HCT116 (cell line): ENCODE measurements around the gene TFIP11. TPM values are rescaled to one million over a fixed set of nuclear protein-coding genes. Genes with fewer than 3 reads are reported as not detected.

Experiments
- ATAC-seq: fragments of 200-7000 bp; cut with Tn5 transposase; 2 replicates; pipeline ENCODE4 v1.9.1; 2020; ENCODE audit warnings: mild to moderate bottlenecking, moderate library complexity
- BruUV-seq: library from RNA; stranded (reverse); fragments of 400-500 nt; replicated peaks from 2 replicates; lab custom pipeline; 2021; lab: Mats Ljungman, UMichigan
- CTCF ChIA-PET: fragments of 300-600 bp; sonication (Branson Sonifier 250); formaldehyde crosslinking; loops from one replicate; lab custom pipeline; 2021; ENCODE audit warnings: antibody characterized with exemption; lab: Charles Lee
- POLR2A ChIA-PET: fragments of 300-600, 350-600 bp; sonication (Branson Sonifier 250); formaldehyde crosslinking; loops from one replicate; lab custom pipeline; 2021; ENCODE audit warnings: antibody characterized with exemption; lab: Charles Lee
- RAD21 ChIA-PET, 2 experiments: fragments of 300-600 bp; sonication (Branson Sonifier 250); formaldehyde crosslinking; loops; one replicate each; lab custom pipeline; 2023; ENCODE audit warnings: low total read pairs in 2 of 2; ENCODE audit not compliant: uncharacterized antibody in 2 of 2, unreplicated experiment in 2 of 2, low non-redundant PET in 1 of 2; lab: Charles Lee
- DNase-seq: peaks from one replicate; pipeline ENCODE4 v3.0.0-alpha.2; 2010; ENCODE audit warnings: low read depth, low spot score
- H2AFZ ChIP-seq: fragments of 200-600 bp; shearing (Covaris generic), sonication (generic); 2 replicates; pipeline ENCODE4 v1.6.1; 2017; ENCODE audit warnings: low read depth, mixed run types, mixed read lengths, antibody characterized with exemption, low read length; ENCODE audit not compliant: poor library complexity, severe bottlenecking
- H3K27ac ChIP-seq: 2 replicates; pipeline ENCODE4 v1.5.1; 2012; ENCODE audit warnings: low read depth, low read length
- H3K27me3 ChIP-seq: fragments of 200-600 bp; sonication (generic); 2 replicates; pipeline ENCODE4 v1.6.1; 2016; ENCODE audit warnings: mixed run types, low read length, mixed read lengths; ENCODE audit not compliant: insufficient read depth
- H3K36me3 ChIP-seq, 2 experiments: fragments of 200-500 bp in 1 of 2; fragments of 200-600 bp in 1 of 2; sonication (Bioruptor generic) in 1 of 2; sonication (generic) in 1 of 2; 2 replicates each; pipeline versions ENCODE4 v1.5.1 to v1.6.1; 2014 to 2016; ENCODE audit warnings: low read length in 2 of 2, inconsistent platforms in 1 of 2, mixed read lengths in 1 of 2, mixed run types in 1 of 2; ENCODE audit not compliant: insufficient read depth in 2 of 2, control insufficient read depth in 1 of 2
- H3K4me1 ChIP-seq, 2 experiments: fragments of 200-600 bp in 1 of 2; sonication (generic) in 1 of 2; 2 replicates each; pipeline versions ENCODE4 v1.5.1 to v1.6.1; 2012 to 2017; ENCODE audit warnings: low read length in 2 of 2, inconsistent platforms in 1 of 2, mild to moderate bottlenecking in 1 of 2, mixed read lengths in 1 of 2, mixed run types in 1 of 2, moderate library complexity in 1 of 2; ENCODE audit not compliant: insufficient read depth in 2 of 2, control insufficient read depth in 1 of 2
- H3K4me2 ChIP-seq: fragments of 200-600 bp; sonication (generic); 2 replicates; pipeline ENCODE4 v1.6.1; 2017; ENCODE audit warnings: mixed run types, low read length, mixed read lengths
- H3K4me3 ChIP-seq, 2 experiments: fragments of 200-600 bp in 1 of 2; sonication (generic) in 1 of 2; replicated peaks in 1 of 2; 2 replicates each; pipeline ENCODE4 v1.5.1; 2011 to 2016; ENCODE audit warnings: low read length in 2 of 2, control low read depth in 1 of 2, low read depth in 1 of 2, mild to moderate bottlenecking in 1 of 2, mixed read lengths in 1 of 2, mixed run types in 1 of 2
- H3K79me2 ChIP-seq: fragments of 200-600 bp; sonication (generic); 2 replicates; pipeline ENCODE4 v1.6.1; 2017; ENCODE audit warnings: mild to moderate bottlenecking, mixed run types, low read length, moderate library complexity, mixed read lengths; ENCODE audit not compliant: insufficient read depth
- H3K9ac ChIP-seq: fragments of 200-600 bp; sonication (generic); 2 replicates; pipeline ENCODE4 v1.6.1; 2016; ENCODE audit warnings: low read length, mixed read lengths
- H3K9me2 ChIP-seq: fragments of 200-600 bp; sonication (generic), shearing (Covaris generic); 2 replicates; pipeline ENCODE4 v1.6.1; 2017; ENCODE audit warnings: mixed run types, mild to moderate bottlenecking, moderate library complexity; ENCODE audit not compliant: insufficient read depth
- H3K9me3 ChIP-seq, 2 experiments: fragments of 200-500 bp in 1 of 2; fragments of 200-600 bp in 1 of 2; sonication (Bioruptor generic) in 1 of 2; sonication (generic) in 1 of 2; 2 replicates each; pipeline ENCODE4 v1.6.1; 2014 to 2017; ENCODE audit warnings: low read length in 2 of 2, mixed read lengths in 2 of 2, inconsistent platforms in 1 of 2, low read depth in 1 of 2, mild to moderate bottlenecking in 1 of 2, mixed run types in 1 of 2, moderate library complexity in 1 of 2; ENCODE audit not compliant: control insufficient read depth in 1 of 2, insufficient read depth in 1 of 2
- H4K20me1 ChIP-seq: fragments of 200-600 bp; sonication (generic), shearing (Covaris generic); 2 replicates; pipeline ENCODE4 v1.6.1; 2017; ENCODE audit warnings: mixed run types, mild to moderate bottlenecking, moderate library complexity; ENCODE audit not compliant: insufficient read depth
- ATF3 ChIP-seq: IDR thresholded peaks from 2 replicates; pipeline ENCODE4 v1.6.1; 2012
- CEBPB ChIP-seq: IDR thresholded peaks from 2 replicates; pipeline ENCODE4 v1.6.1; 2012; ENCODE audit warnings: low read depth
- CTCF ChIP-seq, 3 experiments: fragments of 200-600 bp in 1 of 3; sonication (generic) in 1 of 3; IDR thresholded peaks in 2 of 3; conservative IDR thresholded peaks in 1 of 3; 2 replicates each; pipeline ENCODE4 v1.5.1; 2012 to 2017; ENCODE audit warnings: low read depth in 2 of 3, low read length in 2 of 3, antibody characterized with exemption in 1 of 3, borderline replicate concordance in 1 of 3, control low read depth in 1 of 3, mild to moderate bottlenecking in 1 of 3, mixed read lengths in 1 of 3, mixed run types in 1 of 3, moderate library complexity in 1 of 3; ENCODE audit not compliant: insufficient read depth in 1 of 3
- EGR1 ChIP-seq: IDR thresholded peaks from 2 replicates; pipeline ENCODE4 v1.6.1; 2012; ENCODE audit warnings: low read depth
- ELF1 ChIP-seq: IDR thresholded peaks from 2 replicates; pipeline ENCODE4 v1.6.1; 2012; ENCODE audit warnings: low read depth, borderline replicate concordance
- EZH2phosphoT487 ChIP-seq: fragments of 200-600 bp; IDR thresholded peaks from 2 replicates; pipeline ENCODE4 v1.6.1; 2018; ENCODE audit warnings: antibody characterized with exemption, borderline replicate concordance
- FOSL1 ChIP-seq: IDR thresholded peaks from 2 replicates; pipeline ENCODE4 v1.6.1; 2012; ENCODE audit warnings: low read depth
- JUND ChIP-seq: IDR thresholded peaks from 2 replicates; pipeline ENCODE4 v1.6.1; 2012
- POLR2A ChIP-seq: IDR thresholded peaks from 2 replicates; pipeline ENCODE4 v1.7.0; 2011; ENCODE audit warnings: borderline replicate concordance; ENCODE audit not compliant: insufficient read depth, insufficient read length; ENCODE audit errors: extremely low read depth
- POLR2AphosphoS5 ChIP-seq: IDR thresholded peaks from 2 replicates; pipeline ENCODE4 v1.6.1; 2011; ENCODE audit warnings: mild to moderate bottlenecking, low read depth, low read length, moderate library complexity
- RAD21 ChIP-seq: IDR thresholded peaks from 2 replicates; pipeline ENCODE4 v1.6.1; 2012; ENCODE audit warnings: low read depth, mild to moderate bottlenecking
- REST ChIP-seq: IDR thresholded peaks from 2 replicates; pipeline ENCODE4 v1.6.1; 2012; ENCODE audit warnings: low read depth
- SIN3A ChIP-seq: IDR thresholded peaks from 2 replicates; pipeline ENCODE4 v1.6.1; 2012; ENCODE audit warnings: low read depth
- SP1 ChIP-seq: IDR thresholded peaks from 2 replicates; pipeline ENCODE4 v1.6.1; 2012; ENCODE audit warnings: low read depth
- SRF ChIP-seq: IDR thresholded peaks from 2 replicates; pipeline ENCODE4 v1.6.1; 2012; ENCODE audit warnings: low read depth
- TCF7L2 ChIP-seq: IDR thresholded peaks from 2 replicates; pipeline ENCODE4 v1.7.0; 2011; ENCODE audit warnings: borderline replicate concordance, inconsistent platforms; ENCODE audit not compliant: insufficient read depth, insufficient read length; ENCODE audit errors: extremely low read depth
- ZBTB33 ChIP-seq: IDR thresholded peaks from 2 replicates; pipeline ENCODE4 v1.6.1; 2011; ENCODE audit warnings: mild to moderate bottlenecking, low read length, moderate library complexity; ENCODE audit not compliant: insufficient replicate concordance; ENCODE audit errors: extremely low read depth
- ZFX ChIP-seq: fragments of 450-650 bp; IDR thresholded peaks from 2 replicates; pipeline ENCODE4 v1.6.1; 2017
- ZNF274 ChIP-seq: fragments of 200-500 bp; sonication (Bioruptor generic); IDR thresholded peaks from 2 replicates; pipeline ENCODE4 v1.6.1; 2014; ENCODE audit warnings: mild to moderate bottlenecking, low read depth, low read length, inconsistent platforms
- intact Hi-C: fragments of 100-400 bp; cut with micrococcal nuclease; formaldehyde crosslinking; loops from 2 replicates; pipeline ENCODE4 v1.10.0; 2022
- total RNA-seq: library from RNA; stranded (reverse); gene quantifications from one replicate; pipeline ENCODE4 v1.2.1, GENCODE V29; 2021; ENCODE audit not compliant: unreplicated experiment

The TFIP11 gene
- total RNA-seq, 1 experiment from 2014 or later: 28.1 TPM

- no peak overlapping the region for H3K27ac ChIP-seq
- ChIA-PET CTCF (no interaction called here), POLR2A (no interaction called here), RAD21 (no interaction called here)
- H3K4me3 ChIP-seq: no peak overlapping the region
- H3K9me2 ChIP-seq: no peaks in the 10 kb centered on the region
- intact Hi-C loops: no loop called here
- no peak overlapping the region for H2AFZ ChIP-seq
- H4K20me1 ChIP-seq: no peaks in the 10 kb centered on the region
- H3K36me3 ChIP-seq: no peaks in the 10 kb centered on the region; a peak in 2 of 4 replicates
- DNase-seq (no peak), ATAC-seq (no peak)
- TF ChIP-seq FOSL1 (no peak), RAD21 (no peak), ZFX (no peak), CTCF (IDR thresholded peaks at IDR 0.05 in 2 of 3, conservative IDR thresholded peaks at IDR 0.05 in 1 of 3; ENCODE audit: borderline replicate concordance in 1 of 3, insufficient read depth in 1 of 3, low read depth in 2 of 3, low read length in 2 of 3) (no peak), SRF (no peak), EGR1 (no peak), ZBTB33 (no peak), CEBPB (no peak), SP1 (no peak), ELF1 (no peak), JUND (no peak), ZNF274 (no peak), POLR2AphosphoS5 (no peak), ATF3 (no peak), EZH2phosphoT487 (no peak), TCF7L2 (no peak), REST (no peak), SIN3A (no peak), POLR2A (no peak)
- H3K9ac ChIP-seq: no peak overlapping the region
- no peaks in the 10 kb centered on the region for H3K9me3 ChIP-seq
- no TSS peak for BruUV-seq
- H3K79me2 ChIP-seq: no peaks in the 10 kb centered on the region
- H3K4me2 ChIP-seq: no peak overlapping the region
- no peaks in the 10 kb centered on the region for H3K4me1 ChIP-seq
- H3K27me3 ChIP-seq: no peaks in the 10 kb centered on the region
These were observed 64.5 kb downstream of the TFIP11 start for GRCh38 chr22:26447584-26448329.
